ENCODE results near the gene PRTN3.

DNA sequence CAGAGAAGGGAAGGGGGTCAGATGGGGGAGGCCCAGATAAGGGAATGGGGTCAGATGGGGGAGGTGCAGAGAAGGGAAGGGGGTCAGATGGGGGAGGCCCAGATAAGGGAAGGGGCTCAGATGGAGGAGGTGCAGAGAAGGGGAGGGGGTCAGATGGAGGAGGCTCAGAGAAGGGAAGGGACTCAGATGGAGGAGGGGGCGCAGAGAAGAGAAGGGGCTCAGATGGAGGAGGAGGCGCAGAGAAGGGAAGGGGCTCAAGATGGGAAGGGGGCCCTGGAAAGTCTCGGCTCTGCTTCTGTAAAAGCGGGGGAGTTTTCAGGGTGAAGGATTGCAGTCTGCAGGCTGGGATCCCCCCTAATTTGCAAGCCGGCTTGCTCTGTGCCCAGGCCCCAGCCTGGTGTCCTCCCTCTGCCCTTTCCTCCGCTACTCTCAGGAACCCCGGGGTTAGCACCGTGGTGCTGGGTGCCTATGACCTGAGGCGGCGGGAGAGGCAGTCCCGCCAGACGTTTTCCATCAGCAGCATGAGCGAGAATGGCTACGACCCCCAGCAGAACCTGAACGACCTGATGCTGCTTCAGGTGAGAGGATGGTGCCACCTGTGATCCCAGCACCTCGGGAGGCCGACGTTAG is 11.6 kb upstream of the PRTN3 start:
- TF ChIP-seq, protein P1, sequence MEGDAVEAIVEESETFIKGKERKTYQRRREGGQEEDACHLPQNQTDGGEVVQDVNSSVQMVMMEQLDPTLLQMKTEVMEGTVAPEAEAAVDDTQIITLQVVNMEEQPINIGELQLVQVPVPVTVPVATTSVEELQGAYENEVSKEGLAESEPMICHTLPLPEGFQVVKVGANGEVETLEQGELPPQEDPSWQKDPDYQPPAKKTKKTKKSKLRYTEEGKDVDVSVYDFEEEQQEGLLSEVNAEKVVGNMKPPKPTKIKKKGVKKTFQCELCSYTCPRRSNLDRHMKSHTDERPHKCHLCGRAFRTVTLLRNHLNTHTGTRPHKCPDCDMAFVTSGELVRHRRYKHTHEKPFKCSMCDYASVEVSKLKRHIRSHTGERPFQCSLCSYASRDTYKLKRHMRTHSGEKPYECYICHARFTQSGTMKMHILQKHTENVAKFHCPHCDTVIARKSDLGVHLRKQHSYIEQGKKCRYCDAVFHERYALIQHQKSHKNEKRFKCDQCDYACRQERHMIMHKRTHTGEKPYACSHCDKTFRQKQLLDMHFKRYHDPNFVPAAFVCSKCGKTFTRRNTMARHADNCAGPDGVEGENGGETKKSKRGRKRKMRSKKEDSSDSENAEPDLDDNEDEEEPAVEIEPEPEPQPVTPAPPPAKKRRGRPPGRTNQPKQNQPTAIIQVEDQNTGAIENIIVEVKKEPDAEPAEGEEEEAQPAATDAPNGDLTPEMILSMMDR (optimal IDR thresholded peaks at IDR 0.05 in 1 of 3, IDR thresholded peaks at IDR 0.05 in 1 of 3, conservative IDR thresholded peaks at IDR 0.05 in 1 of 3; ENCODE audit: extremely low read depth in 1 of 3, insufficient read depth in 2 of 3, low read length in 3 of 3): no peak
- no peak for TF ChIP-seq EZH2 (IDR thresholded peaks at IDR 0.05; ENCODE audit: low read length)
